Upper lobe of left lung (tissue), 6 donors: ENCODE measurements around the gene SLC6A20. TPM values are rescaled to one million over a fixed set of nuclear protein-coding genes. Genes with fewer than 3 reads are reported as not detected.

Experiments used
- ATAC-seq, 2 donors: fragments of 200-7000 bp; cut with Tn5 transposase; one replicate each; pipeline ENCODE4 v1.9.1; 2022; ENCODE audit warnings: mild to moderate bottlenecking in 2 of 2, moderate library complexity in 2 of 2; ENCODE audit not compliant: low FRiP score in 2 of 2
- DNase-seq, 2 donors: peaks; one replicate each; pipeline ENCODE4 v3.0.0-alpha.2; 2019 to 2020
- H3K27ac ChIP-seq, 4 donors: fragments of 200-600 bp; sonication (generic); one replicate each; pipeline ENCODE4 v1.5.1; 2016 to 2019
- H3K27me3 ChIP-seq, 4 donors: fragments of 200-600 bp; sonication (generic); one replicate each; pipeline ENCODE4 v1.5.1; 2017 to 2019
- H3K36me3 ChIP-seq, 4 donors: fragments of 200-600 bp; sonication (generic); one replicate each; pipeline ENCODE4 v1.5.1; 2016 to 2019
- H3K4me1 ChIP-seq, 4 donors: fragments of 200-600 bp; sonication (generic); one replicate each; pipeline ENCODE4 v1.5.1; 2018 to 2019
- H3K4me3 ChIP-seq, 4 donors: fragments of 200-600 bp; sonication (generic); one replicate each; pipeline ENCODE4 v1.5.1; 2017 to 2019; ENCODE audit warnings: mild to moderate bottlenecking in 2 of 4, moderate library complexity in 1 of 4
- H3K9me3 ChIP-seq, 4 donors: fragments of 200-600 bp; sonication (generic); one replicate each; pipeline ENCODE4 v1.5.1; 2018 to 2019
- EP300 ChIP-seq, 4 donors: sonication (generic); formaldehyde crosslinking; IDR thresholded peaks; one replicate each; pipeline ENCODE4 v1.5.1; 2017; ENCODE audit warnings: antibody characterized with exemption in 4 of 4, control low read depth in 2 of 4
- POLR2A ChIP-seq, 4 donors: fragments of 450-650 bp; IDR thresholded peaks; one replicate each; pipeline ENCODE4 v1.5.1; 2016 to 2017; ENCODE audit warnings: antibody characterized with exemption in 4 of 4, mild to moderate bottlenecking in 2 of 4
- POLR2AphosphoS5 ChIP-seq, 2 donors: sonication (generic); formaldehyde crosslinking; IDR thresholded peaks; one replicate each; pipeline ENCODE4 v1.5.1; 2017; ENCODE audit warnings: antibody characterized with exemption in 2 of 2
- WGBS, 2 donors: methylation state at CpG; one replicate each; pipeline ENCODE4 v1.1.5; 2017 to 2018; 5-methylcytosine and 5-hydroxymethylcytosine counted together
- total RNA-seq, 6 donors: library from RNA; depleted of rRNA in 4 of 6; stranded (reverse); fragments of >200 nt in 4 of 6; gene quantifications; one replicate each; pipeline versions ENCODE4 v1.1.0 to v1.2.1, GENCODE V29; 2016 to 2021
- TF ChIP-seq, protein P1 (sequence below), 6 experiments: fragments of 450-650 bp in 4 of 6; fragments of 200-600 bp in 2 of 6; sonication (generic) in 2 of 6; IDR thresholded peaks; one replicate each; pipeline ENCODE4 v1.5.1; 2016 to 2019; ENCODE audit warnings: antibody characterized with exemption in 6 of 6
- donor health status: DM: no; HTN: no; CAD: no; lungs with moderate emphysema.
- donor health status: DM: no; HTN: yes; CAD: no; lungs with severe emphysema.

The SLC6A20 gene
- total RNA-seq, 6 donors from 2014 or later: 0.11 to 20.1 (median 7.2) TPM

DNA sequence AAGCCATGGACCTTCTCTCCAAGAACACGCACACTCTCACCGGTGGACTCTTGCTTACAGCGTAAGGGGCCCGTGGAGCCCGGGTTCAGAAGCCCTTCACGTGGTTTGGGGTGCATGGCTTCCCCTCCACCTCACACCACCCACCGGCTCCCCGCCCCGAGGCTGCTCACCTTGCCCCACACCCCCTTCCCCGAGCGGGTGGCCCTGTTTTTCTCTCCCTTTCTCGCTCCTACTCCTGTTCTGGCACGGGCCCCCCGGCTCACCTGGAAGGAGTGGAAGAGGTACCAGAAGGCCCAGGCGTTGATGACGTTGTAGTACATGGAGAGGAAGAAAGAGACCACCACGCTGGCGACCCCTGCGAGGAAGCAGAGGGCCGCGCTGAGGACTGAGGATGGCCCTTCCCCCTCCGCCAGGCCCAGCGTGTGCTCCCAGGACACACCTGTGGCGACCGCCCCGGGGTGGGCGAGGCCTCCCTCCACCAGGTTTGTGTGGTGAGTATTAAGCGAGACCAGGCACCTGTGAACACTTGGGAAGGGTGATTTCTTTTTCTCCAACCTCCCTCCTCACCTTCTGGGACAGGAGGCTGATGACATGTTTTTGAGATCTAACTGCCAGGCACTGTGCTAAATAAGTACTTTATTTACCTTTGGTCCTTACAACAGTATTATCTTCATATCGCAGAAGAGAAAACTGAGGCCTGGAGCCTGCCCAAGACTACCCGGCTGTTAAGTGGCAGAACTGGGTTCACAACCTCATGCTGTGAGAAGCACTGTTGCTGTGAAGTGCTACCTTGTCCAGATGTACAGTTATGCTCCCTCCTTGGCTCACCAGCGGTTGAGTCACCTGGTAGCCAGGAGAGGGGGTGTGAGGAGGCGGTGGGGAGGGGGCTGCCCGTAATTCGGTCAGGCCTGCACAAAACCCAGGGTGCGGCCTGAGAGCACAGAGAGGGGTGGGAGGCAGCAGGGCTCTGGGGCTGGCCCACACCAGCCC is 16.3 kb downstream of the SLC6A20 start:
- DNase-seq (peak in 1 of 2 donors; percentile 54), ATAC-seq (no peak)

DNA sequence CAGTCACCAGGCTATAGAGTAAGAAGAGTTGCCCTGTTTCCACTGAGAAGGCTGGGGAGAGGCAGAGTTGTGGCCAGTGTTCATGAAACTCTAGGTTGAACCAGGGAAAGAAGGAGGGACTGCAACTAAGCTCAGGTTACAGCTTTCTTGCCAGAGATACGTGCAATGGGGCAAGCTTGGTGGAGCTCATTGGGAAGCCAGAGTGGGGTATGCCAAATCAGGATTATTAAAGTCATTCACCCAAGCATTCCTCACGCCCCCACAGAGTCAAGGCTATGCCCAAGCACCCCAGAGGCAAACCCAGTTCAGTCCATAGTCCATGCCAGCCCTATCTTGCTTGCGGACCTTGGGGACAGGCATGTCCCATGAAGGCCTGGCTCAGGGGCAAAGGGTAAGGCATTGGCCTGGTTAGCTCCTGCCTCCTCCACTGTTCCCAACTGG is 17.6 kb downstream of the SLC6A20 start:
- TF ChIP-seq, protein P1, sequence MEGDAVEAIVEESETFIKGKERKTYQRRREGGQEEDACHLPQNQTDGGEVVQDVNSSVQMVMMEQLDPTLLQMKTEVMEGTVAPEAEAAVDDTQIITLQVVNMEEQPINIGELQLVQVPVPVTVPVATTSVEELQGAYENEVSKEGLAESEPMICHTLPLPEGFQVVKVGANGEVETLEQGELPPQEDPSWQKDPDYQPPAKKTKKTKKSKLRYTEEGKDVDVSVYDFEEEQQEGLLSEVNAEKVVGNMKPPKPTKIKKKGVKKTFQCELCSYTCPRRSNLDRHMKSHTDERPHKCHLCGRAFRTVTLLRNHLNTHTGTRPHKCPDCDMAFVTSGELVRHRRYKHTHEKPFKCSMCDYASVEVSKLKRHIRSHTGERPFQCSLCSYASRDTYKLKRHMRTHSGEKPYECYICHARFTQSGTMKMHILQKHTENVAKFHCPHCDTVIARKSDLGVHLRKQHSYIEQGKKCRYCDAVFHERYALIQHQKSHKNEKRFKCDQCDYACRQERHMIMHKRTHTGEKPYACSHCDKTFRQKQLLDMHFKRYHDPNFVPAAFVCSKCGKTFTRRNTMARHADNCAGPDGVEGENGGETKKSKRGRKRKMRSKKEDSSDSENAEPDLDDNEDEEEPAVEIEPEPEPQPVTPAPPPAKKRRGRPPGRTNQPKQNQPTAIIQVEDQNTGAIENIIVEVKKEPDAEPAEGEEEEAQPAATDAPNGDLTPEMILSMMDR (IDR thresholded peaks at IDR 0.05): no peak
- no peak for TF ChIP-seq POLR2AphosphoS5 (IDR thresholded peaks at IDR 0.05)
- no peak for TF ChIP-seq POLR2A (IDR thresholded peaks at IDR 0.05)
- no peak for TF ChIP-seq EP300 (IDR thresholded peaks at IDR 0.05)
- Histone ChIP-seq H3K4me1 (no peaks in the 10 kb centered on the region), H3K27me3 (no peaks in the 10 kb centered on the region), H3K9me3 (no peaks in the 10 kb centered on the region), H3K4me3 (no peak overlapping the region), H3K36me3 (no peaks in the 10 kb centered on the region), H3K27ac (no peak overlapping the region)
- 74 to 83% methylated on average over 2 to 3 of the region's 3 CpGs for WGBS, 2 donors
- DNase-seq (no peak), ATAC-seq (no peak)

More for the DNA sequence above, 16.3 kb downstream of the SLC6A20 start:
- no peak overlapping the region for H3K4me3 ChIP-seq
- WGBS, 2 donors: 83 to 87% methylated on average over 35 of the region's 35 CpGs
- H3K27ac ChIP-seq: no peak overlapping the region
- no peaks in the 10 kb centered on the region for H3K36me3 ChIP-seq
- H3K9me3 ChIP-seq: no peaks in the 10 kb centered on the region
- TF ChIP-seq, protein P1 (IDR thresholded peaks at IDR 0.05): no peak
- TF ChIP-seq POLR2A (IDR thresholded peaks at IDR 0.05) (no peak), POLR2AphosphoS5 (IDR thresholded peaks at IDR 0.05) (no peak), EP300 (IDR thresholded peaks at IDR 0.05) (no peak)
- H3K4me1 ChIP-seq: no peaks in the 10 kb centered on the region
- no peaks in the 10 kb centered on the region for H3K27me3 ChIP-seq

DNA sequence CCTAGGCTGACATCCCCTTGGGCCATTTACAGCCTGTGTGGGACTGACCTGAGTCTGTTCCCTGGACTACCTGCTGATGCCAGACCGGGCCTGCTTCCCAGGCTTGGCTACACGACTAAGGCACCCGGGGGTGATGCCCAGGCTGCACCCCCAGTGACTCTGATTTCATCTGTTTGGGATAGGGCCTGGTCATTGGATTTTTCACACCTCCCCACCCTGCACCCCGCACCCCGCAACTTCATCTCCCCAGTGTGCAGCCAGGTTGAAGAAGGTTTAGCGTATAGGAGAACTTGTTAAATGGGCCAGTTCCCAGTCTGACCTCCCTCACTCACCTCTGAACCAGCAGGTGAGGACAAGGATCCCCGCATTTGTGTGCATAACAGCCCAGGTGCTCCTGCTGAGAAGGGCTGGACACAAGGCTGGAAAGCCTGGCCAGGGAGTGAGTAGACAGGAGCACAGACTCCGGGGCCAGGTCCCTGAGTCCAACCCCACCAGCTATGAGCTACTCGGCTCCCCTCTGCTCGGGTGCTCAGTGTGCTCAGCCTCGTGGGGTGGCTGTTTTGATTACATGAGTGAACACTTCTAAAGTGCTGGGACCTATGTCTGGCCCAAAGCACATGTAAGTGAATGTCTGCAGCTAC is 18.5 kb downstream of the SLC6A20 start:
- WGBS, 2 donors: 87 to 88% methylated on average over 9 to 10 of the region's 11 CpGs
- DNase-seq (no peak), ATAC-seq (peak in 1 of 2 donors; percentile 9)
- TF ChIP-seq, protein P1 (IDR thresholded peaks at IDR 0.05): no peak
- TF ChIP-seq EP300 (IDR thresholded peaks at IDR 0.05) (no peak), POLR2AphosphoS5 (IDR thresholded peaks at IDR 0.05) (no peak), POLR2A (IDR thresholded peaks at IDR 0.05) (no peak)
- Histone ChIP-seq H3K4me1 (no peaks in the 10 kb centered on the region), H3K36me3 (no peaks in the 10 kb centered on the region), H3K4me3 (no peak overlapping the region), H3K27ac (no peak overlapping the region), H3K27me3 (no peaks in the 10 kb centered on the region), H3K9me3 (no peaks in the 10 kb centered on the region)

DNA sequence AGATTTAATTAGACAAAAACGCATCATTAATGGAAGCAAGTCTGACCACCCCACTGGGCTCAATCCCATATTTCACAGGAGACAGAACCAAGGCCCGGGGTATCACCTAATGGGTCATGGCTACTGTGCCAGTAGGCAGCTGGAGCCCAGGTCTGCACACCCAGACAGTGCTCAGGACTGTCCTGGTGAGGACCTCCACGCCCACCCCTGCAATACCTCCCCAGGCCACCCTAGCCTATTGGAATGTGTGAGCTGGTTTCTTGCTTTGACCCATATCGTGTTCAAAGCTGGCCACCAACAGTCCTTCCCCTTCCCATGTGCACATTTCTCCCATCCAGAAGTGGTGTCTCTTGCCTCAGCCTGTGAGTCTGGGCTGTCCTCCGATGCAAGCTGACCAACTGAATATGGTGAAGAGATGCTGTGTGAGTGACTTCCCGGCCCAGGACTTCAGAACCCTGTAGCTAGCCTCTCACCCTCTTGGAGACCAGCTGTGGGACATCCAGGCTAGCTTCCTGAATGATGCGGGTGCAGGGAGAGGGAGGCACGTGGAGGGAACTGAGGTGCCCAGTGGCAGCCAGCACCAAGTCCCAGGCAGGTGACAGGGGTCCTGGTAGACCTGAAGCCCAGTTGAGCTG is 19.1 kb downstream of the SLC6A20 start:
- Histone ChIP-seq H3K27ac (no peak overlapping the region), H3K4me1 (no peaks in the 10 kb centered on the region), H3K4me3 (no peak overlapping the region), H3K36me3 (no peaks in the 10 kb centered on the region), H3K27me3 (no peaks in the 10 kb centered on the region), H3K9me3 (no peaks in the 10 kb centered on the region)
- WGBS, 2 donors: 84 to 93% methylated on average over 7 to 8 of the region's 8 CpGs
- DNase-seq (no peak), ATAC-seq (no peak)
- TF ChIP-seq POLR2A (IDR thresholded peaks at IDR 0.05) (no peak), EP300 (IDR thresholded peaks at IDR 0.05) (no peak), POLR2AphosphoS5 (IDR thresholded peaks at IDR 0.05) (no peak)
- TF ChIP-seq, protein P1 (IDR thresholded peaks at IDR 0.05): no peak
